ENCODE data around the gene PAK1.

PAK1 gene

DNA sequence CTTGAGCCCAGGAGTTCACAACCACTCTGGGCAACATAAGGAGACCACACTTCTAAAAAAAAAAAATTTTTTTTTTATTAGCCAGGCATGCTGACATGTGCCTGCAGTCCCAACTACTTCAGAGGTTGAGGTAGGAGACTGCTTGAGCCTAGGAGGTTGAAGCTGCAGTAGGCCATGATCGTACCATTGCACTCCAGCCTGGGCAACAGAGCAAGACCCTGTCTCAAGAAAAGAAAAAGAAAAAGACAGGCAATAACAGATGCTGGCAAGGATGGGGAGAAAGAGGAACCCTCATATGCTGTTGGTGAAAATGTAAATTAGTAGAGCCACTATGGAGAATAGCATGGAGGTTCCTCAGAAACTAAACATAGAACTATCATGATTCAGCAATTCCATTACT lies 64.8 kb downstream of the PAK1 start:
- no peak for ATAC-seq
- TF ChIP-seq ZC3H10 (CRISPR knock-in tag; IDR thresholded peaks at IDR 0.05): no peak
- no peak for TF ChIP-seq BACH2 (CRISPR knock-in tag; IDR thresholded peaks at IDR 0.05; ENCODE audit: borderline replicate concordance)
- no peak for TF ChIP-seq ZFP30 (CRISPR knock-in tag; IDR thresholded peaks at IDR 0.05)

DNA sequence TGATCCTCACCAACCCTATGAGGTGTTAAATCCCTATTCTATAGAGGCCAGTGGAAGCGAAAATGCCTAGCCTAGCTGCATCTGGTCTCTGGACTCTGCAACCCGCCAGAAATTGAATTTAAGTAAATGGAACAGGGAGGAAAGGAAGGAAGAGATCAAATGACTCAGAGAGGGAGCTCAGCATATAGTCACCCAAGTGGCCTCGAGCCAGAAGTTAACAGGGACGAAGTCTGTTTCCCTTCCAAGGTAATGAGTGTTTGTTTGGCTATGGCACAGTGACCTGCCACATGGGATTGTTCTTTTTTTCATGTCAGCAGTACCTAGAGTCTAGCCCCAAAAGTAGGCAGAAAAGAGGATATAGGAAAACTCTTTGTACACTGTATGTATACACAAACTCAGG lies 66.3 kb downstream of the PAK1 start:
- no peak for TF ChIP-seq ZNF70 (CRISPR knock-in tag; IDR thresholded peaks at IDR 0.05)
- peak; percentile 68 for TF ChIP-seq ISL1 (CRISPR knock-in tag; IDR thresholded peaks at IDR 0.05)
- TF ChIP-seq, protein P1, sequence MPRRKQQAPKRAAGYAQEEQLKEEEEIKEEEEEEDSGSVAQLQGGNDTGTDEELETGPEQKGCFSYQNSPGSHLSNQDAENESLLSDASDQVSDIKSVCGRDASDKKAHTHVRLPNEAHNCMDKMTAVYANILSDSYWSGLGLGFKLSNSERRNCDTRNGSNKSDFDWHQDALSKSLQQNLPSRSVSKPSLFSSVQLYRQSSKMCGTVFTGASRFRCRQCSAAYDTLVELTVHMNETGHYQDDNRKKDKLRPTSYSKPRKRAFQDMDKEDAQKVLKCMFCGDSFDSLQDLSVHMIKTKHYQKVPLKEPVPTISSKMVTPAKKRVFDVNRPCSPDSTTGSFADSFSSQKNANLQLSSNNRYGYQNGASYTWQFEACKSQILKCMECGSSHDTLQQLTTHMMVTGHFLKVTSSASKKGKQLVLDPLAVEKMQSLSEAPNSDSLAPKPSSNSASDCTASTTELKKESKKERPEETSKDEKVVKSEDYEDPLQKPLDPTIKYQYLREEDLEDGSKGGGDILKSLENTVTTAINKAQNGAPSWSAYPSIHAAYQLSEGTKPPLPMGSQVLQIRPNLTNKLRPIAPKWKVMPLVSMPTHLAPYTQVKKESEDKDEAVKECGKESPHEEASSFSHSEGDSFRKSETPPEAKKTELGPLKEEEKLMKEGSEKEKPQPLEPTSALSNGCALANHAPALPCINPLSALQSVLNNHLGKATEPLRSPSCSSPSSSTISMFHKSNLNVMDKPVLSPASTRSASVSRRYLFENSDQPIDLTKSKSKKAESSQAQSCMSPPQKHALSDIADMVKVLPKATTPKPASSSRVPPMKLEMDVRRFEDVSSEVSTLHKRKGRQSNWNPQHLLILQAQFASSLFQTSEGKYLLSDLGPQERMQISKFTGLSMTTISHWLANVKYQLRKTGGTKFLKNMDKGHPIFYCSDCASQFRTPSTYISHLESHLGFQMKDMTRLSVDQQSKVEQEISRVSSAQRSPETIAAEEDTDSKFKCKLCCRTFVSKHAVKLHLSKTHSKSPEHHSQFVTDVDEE (CRISPR knock-in tag; IDR thresholded peaks at IDR 0.05): 0 out of 2 replicates have a peak, but pooled peaks have one; percentile 24
- no peak for TF ChIP-seq OSR1 (CRISPR knock-in tag; IDR thresholded peaks at IDR 0.05)
- TF ChIP-seq TCF4 (CRISPR knock-in tag; IDR thresholded peaks at IDR 0.05; ENCODE audit: borderline replicate concordance): peak; percentile 49; the same call in 1 of the 2 replicates
- peak; percentile 97 for ATAC-seq

DNA sequence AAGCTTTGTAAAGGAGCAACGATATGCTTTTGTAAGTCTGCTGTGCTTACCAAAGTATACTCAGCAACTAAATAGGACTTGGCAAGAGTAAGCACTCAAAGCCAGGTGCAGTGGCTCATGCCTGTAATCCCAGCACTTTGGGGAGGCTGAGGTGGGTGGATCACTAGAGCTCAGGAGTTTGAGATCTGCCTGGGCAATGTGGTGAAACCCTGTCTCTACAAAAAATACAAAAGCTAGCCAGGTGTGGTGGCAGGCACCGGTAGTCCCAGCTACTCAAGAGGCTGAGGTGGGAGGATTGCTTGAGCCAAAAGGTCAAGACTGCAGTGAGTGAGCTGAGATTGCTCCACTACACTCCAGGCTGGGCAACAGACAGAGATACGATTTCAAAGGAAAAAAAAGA lies 67.5 kb downstream of the PAK1 start:
- ATAC-seq: no peak
- TF ChIP-seq ZFP30 (CRISPR knock-in tag; IDR thresholded peaks at IDR 0.05) (no peak), ESRRG (CRISPR knock-in tag; IDR thresholded peaks at IDR 0.05) (no peak), ISL1 (CRISPR knock-in tag; IDR thresholded peaks at IDR 0.05) (no peak), BACH2 (CRISPR knock-in tag; IDR thresholded peaks at IDR 0.05; ENCODE audit: borderline replicate concordance) (no peak), TOX (CRISPR knock-in tag; IDR thresholded peaks at IDR 0.05; ENCODE audit: borderline replicate concordance) (no peak), OSR1 (CRISPR knock-in tag; IDR thresholded peaks at IDR 0.05) (no peak), ZNF565 (CRISPR knock-in tag; conservative IDR thresholded peaks at IDR 0.05; ENCODE audit: low read depth) (no peak), RARB (CRISPR knock-in tag; IDR thresholded peaks at IDR 0.05) (no peak), TCF4 (CRISPR knock-in tag; IDR thresholded peaks at IDR 0.05; ENCODE audit: borderline replicate concordance) (no peak), SNAI2 (CRISPR knock-in tag; IDR thresholded peaks at IDR 0.05) (no peak), ZNF8 (CRISPR knock-in tag; IDR thresholded peaks at IDR 0.05) (no peak), GLIS3 (CRISPR knock-in tag; IDR thresholded peaks at IDR 0.05) (no peak), CSDC2 (CRISPR knock-in tag; IDR thresholded peaks at IDR 0.05) (no peak), ZFP3 (CRISPR knock-in tag; IDR thresholded peaks at IDR 0.05) (no peak)
- TF ChIP-seq, protein P2, sequence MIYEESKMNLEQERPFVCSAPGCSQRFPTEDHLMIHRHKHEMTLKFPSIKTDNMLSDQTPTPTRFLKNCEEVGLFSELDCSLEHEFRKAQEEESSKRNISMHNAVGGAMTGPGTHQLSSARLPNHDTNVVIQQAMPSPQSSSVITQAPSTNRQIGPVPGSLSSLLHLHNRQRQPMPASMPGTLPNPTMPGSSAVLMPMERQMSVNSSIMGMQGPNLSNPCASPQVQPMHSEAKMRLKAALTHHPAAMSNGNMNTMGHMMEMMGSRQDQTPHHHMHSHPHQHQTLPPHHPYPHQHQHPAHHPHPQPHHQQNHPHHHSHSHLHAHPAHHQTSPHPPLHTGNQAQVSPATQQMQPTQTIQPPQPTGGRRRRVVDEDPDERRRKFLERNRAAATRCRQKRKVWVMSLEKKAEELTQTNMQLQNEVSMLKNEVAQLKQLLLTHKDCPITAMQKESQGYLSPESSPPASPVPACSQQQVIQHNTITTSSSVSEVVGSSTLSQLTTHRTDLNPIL (CRISPR knock-in tag; IDR thresholded peaks at IDR 0.05; ENCODE audit: low read depth): no peak
- TF ChIP-seq, protein P3, sequence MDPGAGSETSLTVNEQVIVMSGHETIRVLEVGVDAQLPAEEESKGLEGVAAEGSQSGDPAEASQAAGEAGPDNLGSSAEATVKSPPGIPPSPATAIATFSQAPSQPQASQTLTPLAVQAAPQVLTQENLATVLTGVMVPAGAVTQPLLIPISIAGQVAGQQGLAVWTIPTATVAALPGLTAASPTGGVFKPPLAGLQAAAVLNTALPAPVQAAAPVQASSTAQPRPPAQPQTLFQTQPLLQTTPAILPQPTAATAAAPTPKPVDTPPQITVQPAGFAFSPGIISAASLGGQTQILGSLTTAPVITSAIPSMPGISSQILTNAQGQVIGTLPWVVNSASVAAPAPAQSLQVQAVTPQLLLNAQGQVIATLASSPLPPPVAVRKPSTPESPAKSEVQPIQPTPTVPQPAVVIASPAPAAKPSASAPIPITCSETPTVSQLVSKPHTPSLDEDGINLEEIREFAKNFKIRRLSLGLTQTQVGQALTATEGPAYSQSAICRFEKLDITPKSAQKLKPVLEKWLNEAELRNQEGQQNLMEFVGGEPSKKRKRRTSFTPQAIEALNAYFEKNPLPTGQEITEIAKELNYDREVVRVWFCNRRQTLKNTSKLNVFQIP (CRISPR knock-in tag; IDR thresholded peaks at IDR 0.05; ENCODE audit: borderline replicate concordance, low read depth): no peak

DNA sequence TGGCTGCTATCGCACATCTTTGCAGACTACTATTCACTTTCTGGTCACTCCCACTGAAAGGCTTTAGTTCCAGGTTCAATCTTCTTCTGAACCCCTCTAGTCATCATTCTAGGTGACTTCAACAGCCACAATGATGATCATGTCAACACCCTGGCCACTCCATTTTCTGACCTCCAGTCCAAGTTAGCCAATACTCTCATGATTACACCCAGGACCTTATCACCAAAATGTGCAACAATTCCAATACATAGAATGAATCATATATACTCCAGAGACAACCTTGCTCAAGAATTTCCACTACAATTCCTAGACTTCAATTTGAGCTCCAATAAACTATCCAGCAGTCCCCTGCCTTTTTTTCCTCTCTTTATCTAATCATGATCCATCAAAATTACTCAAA lies 70.7 kb downstream of the PAK1 start:
- ATAC-seq: no peak

More for the DNA sequence above, 70.7 kb downstream of the PAK1 start:
- TF ChIP-seq ISL1 (CRISPR knock-in tag; IDR thresholded peaks at IDR 0.05) (no peak), GLIS3 (CRISPR knock-in tag; IDR thresholded peaks at IDR 0.05) (no peak), TCF4 (CRISPR knock-in tag; IDR thresholded peaks at IDR 0.05; ENCODE audit: borderline replicate concordance) (no peak), ZNF565 (CRISPR knock-in tag; conservative IDR thresholded peaks at IDR 0.05; ENCODE audit: low read depth) (no peak), SNAI2 (CRISPR knock-in tag; IDR thresholded peaks at IDR 0.05) (no peak), TOX (CRISPR knock-in tag; IDR thresholded peaks at IDR 0.05; ENCODE audit: borderline replicate concordance) (no peak), CSDC2 (CRISPR knock-in tag; IDR thresholded peaks at IDR 0.05) (no peak), ZNF70 (CRISPR knock-in tag; IDR thresholded peaks at IDR 0.05) (no peak)
- TF ChIP-seq, protein P4, sequence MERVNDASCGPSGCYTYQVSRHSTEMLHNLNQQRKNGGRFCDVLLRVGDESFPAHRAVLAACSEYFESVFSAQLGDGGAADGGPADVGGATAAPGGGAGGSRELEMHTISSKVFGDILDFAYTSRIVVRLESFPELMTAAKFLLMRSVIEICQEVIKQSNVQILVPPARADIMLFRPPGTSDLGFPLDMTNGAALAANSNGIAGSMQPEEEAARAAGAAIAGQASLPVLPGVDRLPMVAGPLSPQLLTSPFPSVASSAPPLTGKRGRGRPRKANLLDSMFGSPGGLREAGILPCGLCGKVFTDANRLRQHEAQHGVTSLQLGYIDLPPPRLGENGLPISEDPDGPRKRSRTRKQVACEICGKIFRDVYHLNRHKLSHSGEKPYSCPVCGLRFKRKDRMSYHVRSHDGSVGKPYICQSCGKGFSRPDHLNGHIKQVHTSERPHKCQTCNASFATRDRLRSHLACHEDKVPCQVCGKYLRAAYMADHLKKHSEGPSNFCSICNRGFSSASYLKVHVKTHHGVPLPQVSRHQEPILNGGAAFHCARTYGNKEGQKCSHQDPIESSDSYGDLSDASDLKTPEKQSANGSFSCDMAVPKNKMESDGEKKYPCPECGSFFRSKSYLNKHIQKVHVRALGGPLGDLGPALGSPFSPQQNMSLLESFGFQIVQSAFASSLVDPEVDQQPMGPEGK (CRISPR knock-in tag; IDR thresholded peaks at IDR 0.05; ENCODE audit: borderline replicate concordance): no peak

Measured in SK-N-SH treated with all-trans-retinoic acid at 6 μM for 48 hours (cell line).